LNCaP clone FGC (cell line): ENCODE measurements around the gene ANKRD24.
"Not testable (repeated sequence)": the region's sequence is repeated elsewhere in the genome, so short reads cannot be mapped to it uniquely, and the experiment has no call there.

Source experiments
- DNase-seq: peaks from one replicate; pipeline ENCODE4 v3.0.0-alpha.2; 2011; ENCODE audit warnings: low read depth
- H3K4me3 ChIP-seq: 2 replicates; pipeline ENCODE4 v1.5.1; 2011; ENCODE audit warnings: mild to moderate bottlenecking, low read depth, low read length, control low read depth
- TF ChIP-seq, protein P1 (sequence below): IDR thresholded peaks from 2 replicates; pipeline ENCODE4 v1.5.1; 2012; ENCODE audit warnings: mild to moderate bottlenecking; ENCODE audit not compliant: control insufficient read depth, insufficient read depth; ENCODE audit errors: extremely low read depth

ANKRD24 gene

DNA sequence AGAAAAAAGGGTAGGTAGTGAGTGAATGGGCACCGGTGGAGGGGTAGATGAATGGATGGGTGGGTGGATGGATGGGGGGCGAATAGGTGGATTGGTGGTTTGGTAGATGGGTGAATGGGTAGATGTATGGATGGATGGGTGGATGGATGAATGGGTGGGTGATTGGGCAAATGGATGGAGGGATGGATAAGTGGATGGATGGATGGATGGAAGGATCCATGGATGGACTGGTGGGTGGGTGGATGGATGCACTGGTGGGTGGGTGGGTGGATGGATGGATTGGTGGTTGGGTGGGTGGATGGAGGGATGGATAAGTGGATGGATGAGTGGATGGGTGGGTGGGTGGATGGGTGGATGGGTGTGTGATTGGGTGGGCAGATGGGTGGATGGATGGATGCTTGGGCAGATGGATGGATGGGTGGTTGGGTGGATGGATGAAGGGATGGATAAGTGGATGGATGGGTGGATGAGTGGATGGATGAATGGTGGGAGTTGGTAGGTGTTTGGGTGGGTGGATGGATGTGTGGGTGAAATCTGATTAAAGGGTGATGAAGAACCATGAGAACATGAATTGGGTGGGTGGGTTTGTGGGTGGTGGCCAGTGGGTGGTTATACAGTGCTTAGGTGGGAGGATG, 2.3 kb downstream of the ANKRD24 start:
- H3K4me3 ChIP-seq = no peak overlapping the region
- TF ChIP-seq, protein P1, sequence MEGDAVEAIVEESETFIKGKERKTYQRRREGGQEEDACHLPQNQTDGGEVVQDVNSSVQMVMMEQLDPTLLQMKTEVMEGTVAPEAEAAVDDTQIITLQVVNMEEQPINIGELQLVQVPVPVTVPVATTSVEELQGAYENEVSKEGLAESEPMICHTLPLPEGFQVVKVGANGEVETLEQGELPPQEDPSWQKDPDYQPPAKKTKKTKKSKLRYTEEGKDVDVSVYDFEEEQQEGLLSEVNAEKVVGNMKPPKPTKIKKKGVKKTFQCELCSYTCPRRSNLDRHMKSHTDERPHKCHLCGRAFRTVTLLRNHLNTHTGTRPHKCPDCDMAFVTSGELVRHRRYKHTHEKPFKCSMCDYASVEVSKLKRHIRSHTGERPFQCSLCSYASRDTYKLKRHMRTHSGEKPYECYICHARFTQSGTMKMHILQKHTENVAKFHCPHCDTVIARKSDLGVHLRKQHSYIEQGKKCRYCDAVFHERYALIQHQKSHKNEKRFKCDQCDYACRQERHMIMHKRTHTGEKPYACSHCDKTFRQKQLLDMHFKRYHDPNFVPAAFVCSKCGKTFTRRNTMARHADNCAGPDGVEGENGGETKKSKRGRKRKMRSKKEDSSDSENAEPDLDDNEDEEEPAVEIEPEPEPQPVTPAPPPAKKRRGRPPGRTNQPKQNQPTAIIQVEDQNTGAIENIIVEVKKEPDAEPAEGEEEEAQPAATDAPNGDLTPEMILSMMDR = no peak
- DNase-seq = no peak

DNA sequence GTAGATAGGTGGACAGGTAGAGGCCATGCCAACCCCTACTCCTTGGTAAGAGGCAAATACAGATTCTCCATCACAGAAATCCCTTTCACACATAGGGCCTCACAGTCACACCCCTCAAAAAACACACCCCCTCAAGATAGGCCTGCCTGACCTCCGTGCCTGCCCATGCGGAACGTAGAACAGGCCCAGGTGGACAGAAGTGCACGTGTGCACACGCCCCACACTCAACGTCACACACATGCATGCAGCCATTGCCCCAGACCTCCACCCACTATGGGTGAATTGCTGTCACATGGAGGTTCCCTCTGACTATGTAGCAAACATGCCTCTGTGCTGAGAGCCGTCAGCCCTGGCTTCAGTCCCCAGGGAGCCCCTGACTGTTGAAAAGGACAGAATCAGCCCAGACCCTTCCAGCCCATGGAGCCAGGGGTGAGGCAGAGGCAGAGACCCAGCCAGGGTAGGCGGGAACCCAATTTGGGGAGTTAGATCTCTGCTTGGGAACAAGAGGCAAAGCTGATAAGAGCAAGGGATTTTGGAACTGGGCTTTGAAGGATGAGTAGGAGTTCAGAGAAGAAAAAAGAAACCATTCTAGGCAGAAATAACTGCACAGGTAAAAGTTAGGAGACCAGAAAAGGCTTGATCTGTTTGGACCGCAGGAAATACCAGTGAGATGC, 3.1 kb downstream of the ANKRD24 start:
- DNase-seq = no peak
- no peak overlapping the region for H3K4me3 ChIP-seq
- TF ChIP-seq, protein P1 = no peak

DNA sequence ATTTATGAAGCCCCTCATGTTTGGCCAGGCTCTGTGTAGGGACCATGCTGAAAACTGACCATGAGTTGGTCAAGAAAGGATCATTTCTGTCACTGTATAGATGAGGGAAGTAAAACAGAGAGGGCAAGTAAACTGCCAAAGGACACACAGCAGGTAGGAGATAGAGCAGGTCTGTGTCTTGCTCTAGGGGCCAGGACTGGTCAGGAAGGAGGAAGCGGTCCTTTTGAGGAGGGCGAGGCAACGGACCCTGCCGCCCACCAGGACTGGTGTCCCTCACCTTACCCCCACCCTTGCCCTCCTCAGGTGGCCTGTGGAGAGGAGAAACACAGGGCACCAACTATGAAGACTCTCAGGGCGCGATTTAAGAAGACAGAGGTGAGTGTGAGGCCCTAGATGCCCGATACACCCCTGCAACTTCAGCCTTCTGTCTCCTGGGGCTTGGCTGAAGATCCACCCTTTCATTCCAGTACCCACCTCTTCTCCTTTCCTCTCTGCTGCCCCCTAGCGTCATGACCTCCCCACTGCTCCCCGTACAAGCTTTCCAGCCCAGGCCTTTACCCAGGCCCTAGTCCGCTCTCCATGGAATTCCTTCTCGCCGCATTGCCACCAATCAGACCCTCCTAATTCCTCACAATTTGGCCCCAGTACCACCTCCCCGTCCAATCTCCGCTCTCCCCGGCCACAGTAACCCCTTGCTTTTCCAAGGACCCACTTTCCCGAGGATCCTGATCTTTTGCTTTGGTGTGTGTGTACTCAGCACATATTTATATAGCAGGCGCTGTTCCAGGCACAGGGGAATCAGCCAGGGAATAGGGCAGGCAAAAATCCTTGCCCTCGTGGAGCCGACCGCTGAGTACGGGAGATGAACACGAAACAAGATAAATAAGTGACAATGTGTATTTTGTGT, 3.9 kb downstream of the ANKRD24 start:
- DNase-seq = no peak
- H3K4me3 ChIP-seq = no peak overlapping the region
- TF ChIP-seq, protein P1 = peak; percentile 83

DNA sequence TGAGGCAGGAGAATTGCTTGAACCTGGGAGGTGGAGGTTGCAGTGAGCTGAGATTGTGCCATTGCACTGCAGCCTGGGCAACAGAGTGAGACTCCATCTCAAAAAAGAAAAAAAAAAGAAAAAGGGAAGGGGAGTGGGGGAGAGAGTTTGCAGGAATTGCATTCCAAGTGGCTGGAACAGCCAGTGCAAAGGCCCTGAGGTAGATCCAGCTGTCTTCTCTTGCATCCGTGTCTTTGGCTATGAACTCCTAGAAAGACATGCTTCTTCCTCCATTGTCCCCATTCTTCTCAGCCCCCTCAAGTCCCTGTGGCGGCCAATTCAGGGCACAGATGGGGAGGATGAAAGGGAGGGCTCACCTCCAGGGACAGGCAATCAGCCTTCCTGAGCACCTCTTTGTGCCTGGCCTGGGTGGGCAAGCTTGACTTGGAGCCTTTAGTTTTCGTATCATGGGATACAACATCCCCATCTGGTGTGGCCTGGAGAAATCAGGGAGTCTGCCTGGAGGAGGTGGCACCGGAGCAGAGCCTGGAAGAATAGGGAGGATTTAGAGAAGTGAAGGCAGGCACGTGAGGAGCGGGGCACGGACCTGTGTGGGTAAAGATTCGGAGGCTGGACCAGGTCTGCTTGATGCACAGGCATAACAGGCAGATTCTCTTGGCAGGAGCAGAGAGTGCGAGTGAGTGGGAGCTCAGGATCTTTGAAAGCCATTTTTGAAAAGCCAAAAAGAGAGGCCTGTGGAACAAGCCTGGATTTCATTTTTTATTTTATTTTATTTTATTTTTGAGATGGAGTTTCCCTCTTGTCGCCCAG, 5.0 kb downstream of the ANKRD24 start:
- no peak for DNase-seq
- H3K4me3 ChIP-seq = no peak overlapping the region
- TF ChIP-seq, protein P1 = no peak

DNA sequence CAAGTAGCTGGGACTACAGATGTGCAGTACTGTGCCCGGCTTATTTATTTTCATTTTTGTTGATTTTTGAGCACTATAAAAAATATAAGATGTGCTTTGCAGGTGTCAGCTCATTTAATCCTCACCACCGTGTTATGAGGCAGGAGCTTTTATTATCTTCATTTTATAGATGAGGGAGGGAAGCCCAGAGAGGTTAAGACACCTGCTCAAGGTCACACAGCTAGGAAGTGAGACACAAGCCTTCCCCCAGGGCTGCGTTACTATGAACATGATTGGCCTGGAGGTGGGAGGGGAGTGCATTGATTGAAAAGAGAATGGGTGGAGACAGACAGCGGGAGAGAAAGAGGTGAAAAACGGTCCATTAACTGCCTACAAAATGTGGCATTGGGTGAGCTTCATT, 7.2 kb downstream of the ANKRD24 start:
- DNase-seq = no peak
- H3K4me3 ChIP-seq = no peak overlapping the region
- TF ChIP-seq, protein P1 = no peak

DNA sequence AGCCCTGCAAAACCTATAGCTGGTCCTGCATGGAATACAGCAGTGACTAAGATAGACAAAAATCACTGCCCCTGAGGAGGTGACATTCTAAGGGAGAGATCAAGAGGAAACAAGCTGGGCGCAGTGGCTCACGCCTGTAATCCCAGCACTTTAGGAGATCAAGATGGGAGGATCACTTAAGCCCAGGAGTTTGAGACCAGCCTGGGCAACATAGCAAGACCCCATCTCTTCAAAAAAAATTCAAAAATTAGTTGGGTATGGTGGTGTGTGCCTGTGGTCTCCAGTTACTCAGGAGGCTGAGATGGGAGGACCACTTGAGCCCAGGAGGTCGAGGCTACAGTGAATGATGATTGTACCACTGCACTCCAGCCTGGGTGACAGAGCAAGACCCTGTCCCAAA, 10.0 kb downstream of the ANKRD24 start:
- not testable (repeated sequence) for H3K4me3 ChIP-seq, DNase-seq
